COLO829 (cell line): ENCODE data around the gene TMEM150A.
"Not testable (repeated sequence)": the region's sequence is repeated elsewhere in the genome, so short reads cannot be mapped to it uniquely, and the experiment has no call there.

Experiments used
- DNase-seq: peaks from one replicate; pipeline ENCODE4 v3.0.0; 2012; ENCODE audit warnings: low spot score

TMEM150A gene

DNA sequence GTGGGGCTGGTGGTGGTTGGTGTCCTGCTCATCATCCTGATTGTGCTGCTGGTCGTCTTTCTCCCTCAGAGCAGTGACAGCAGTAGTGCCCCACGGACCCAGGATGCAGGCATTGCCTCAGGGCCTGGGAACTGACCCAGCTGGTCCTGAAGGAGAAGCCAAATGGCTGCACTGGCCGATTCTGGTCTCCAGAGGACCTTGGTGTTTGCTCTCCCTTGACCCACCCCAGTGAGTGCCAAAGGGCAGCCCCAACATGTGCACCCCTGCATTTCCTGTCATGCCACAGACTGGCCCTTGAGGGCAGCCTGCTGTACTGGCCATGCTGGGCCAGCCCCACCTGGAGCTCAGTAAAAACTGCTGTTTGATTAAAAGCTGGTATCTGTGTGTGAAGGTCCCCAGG lies 9.5 kb downstream of the TMEM150A start:
- no peak for DNase-seq

DNA sequence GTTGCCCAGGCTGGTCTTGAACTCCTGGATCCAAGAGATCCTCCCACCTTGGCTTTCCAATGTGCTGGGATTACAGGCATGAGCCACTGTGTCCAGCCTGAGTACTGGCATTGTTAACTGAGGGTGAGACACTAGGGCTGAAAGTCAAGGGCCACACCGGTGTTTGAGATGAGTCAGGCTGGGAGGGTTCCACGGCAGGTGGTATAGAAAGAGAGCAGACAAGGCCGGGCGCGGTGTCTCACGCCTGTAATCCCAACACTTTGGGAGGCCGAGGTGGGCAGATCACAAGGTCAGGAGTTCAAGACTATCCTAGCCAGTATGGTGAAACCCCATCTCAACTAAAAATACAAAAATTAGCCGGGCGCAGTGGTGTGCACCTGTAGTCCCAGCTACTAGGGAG lies 10.2 kb downstream of the TMEM150A start:
- not testable (repeated sequence) for DNase-seq

DNA sequence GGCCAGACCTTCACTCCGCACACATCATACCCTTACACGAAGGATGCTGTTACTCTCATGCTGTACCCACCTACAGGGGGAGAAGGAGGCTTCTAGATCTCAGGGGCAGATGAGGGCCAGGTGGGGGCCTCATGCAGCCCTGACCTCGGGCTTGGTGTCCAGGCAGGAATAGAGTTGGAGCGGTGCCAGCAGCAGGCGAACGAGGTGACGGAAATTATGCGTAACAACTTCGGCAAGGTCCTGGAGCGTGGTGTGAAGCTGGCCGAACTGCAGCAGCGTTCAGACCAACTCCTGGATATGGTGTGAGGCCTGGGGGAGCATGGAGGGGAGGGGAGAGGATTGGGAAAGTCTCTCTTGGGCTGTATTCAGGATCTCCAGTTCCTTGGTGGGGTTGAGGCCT lies 10.9 kb downstream of the TMEM150A start:
- no peak for DNase-seq

DNA sequence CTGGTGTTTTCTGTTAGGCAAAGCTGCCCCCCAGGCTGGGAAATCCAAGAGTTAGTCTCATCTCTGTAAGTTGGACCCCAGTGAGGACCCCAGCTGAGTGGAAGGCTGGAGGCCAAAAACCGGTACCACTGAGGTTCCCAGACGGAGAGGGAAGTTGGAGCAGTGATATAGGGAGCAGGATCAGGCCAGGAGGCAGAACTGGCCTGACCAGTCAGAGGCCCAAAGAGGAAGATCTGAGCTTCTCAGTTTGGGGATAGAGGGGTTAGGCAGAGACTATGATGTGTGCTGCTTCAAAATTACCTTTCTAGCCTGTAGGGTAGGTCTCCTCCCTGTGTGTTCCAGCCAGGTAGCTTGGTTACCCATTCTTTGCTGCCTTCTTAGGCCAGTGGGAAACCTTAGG lies 11.5 kb downstream of the TMEM150A start:
- DNase-seq: no peak

- no peak for DNase-seq
Observed at GRCh38 chr2:85589982-85590791, 12.3 kb downstream of the TMEM150A start.

GRCh38 chr2:85589181-85589580 lies 13.3 kb downstream of the TMEM150A start:
- no peak for DNase-seq

DNA sequence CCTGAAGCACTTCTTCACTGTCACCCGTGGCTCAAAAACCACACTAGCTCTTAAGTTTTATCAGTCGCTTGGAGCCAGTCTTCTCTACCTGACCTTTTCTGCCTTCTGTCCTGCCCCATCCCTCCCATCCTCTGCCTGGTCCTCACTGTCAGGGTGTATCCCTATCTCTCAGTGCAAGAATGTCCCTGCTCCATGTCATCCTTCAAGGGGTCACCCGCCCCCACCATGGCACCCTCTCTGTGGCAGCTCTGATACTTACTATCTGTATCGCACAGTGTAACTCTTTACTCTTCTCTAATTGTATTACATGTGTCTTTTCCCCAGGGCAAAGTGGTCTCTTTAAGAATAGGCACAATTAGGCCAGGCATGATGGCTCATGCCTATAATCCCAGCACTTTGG lies 13.9 kb downstream of the TMEM150A start:
- no peak for DNase-seq

- DNase-seq: no peak
Observed at GRCh38 chr2:85588236-85588635, 14.3 kb downstream of the TMEM150A start.

- peak; percentile 54 for DNase-seq
Observed at GRCh38 chr2:85585781-85586105, 16.8 kb downstream of the TMEM150A start.

GRCh38 chr2:85584857-85585780 lies 17.4 kb downstream of the TMEM150A start:
- DNase-seq: no peak

DNA sequence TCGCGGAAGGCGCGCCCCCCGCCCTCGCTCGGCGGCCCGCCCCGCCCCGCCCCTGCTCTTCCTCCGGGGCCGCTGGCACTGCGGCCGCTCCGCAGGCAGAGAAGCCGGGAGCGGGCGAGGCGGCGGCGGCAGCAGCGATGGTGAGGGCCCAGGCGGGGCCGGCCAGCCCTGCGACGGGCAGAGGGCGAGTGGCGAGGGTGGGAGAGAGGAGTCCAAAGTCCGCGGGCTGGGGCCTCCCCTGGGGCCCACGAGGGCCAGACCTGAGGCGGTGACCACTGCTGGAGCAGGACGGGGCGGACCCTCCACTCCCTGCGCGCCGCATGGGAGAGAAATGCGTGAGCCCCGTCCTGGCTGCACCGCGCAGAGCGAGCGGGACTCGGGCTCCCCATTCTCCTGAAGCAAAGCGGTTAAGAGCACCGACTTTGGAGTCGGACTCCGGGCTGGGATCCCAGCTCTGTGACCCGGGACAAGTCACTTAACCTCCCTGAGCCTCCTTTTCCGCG lies 18.1 kb downstream of the TMEM150A start, which contains the start of gene VAMP5:
VAMP5 (plus strand) TSS at position 78 of the 503 bp plus-strand sequence; CDS start at position 138, 60 bp downstream.
- no peak for DNase-seq

GRCh38 chr2:85583667-85584353 lies 18.7 kb downstream of the TMEM150A start:
- no peak for DNase-seq

DNA sequence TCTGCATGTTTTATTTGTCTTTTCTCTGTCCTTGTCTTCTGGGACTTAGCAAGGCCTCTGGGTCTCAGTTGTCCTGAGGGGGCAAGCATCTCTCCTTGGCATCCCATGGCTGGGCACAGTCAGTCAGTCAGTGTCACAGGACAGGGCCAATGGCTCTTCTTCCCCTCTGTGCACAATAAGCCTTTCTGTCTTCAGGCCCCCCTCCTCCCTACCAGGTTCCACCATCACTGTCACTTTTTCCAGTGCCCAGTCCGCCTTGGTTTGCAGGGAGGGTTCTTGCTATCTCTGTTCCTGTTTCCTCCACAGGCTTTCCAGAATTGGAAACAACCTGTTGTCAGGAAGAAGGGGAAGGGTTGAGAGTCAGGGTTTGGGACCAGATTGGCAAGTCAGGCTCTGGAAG lies 20.0 kb downstream of the TMEM150A start:
- peak; percentile 54 for DNase-seq

DNA sequence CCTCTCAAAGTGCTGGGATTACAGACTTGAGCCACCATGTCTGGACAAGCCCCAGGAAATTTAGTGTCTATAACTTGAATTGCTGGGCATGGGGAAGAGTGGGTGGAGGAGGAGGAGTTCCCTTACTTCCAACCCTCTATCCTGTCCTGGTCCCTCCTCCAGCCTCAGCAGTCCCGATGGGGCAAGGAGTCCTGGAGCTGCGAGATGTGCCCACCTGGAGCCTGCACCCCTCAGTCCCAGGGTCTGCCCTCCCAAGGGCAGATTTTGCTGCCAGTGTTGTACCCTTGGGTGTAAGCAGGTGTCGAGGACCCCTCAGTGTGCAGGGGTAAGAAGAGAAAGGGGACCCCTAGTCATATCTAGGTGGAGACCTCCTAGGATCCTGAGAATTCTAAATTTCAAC lies 22.3 kb downstream of the TMEM150A start:
- no peak for DNase-seq

GRCh38 chr2:85579266-85579935 lies 23.1 kb downstream of the TMEM150A start:
- DNase-seq: no peak

- no peak for DNase-seq
Observed at GRCh38 chr2:85578243-85579180, 24.0 kb downstream of the TMEM150A start.

GRCh38 chr2:85577386-85578242 lies 24.9 kb downstream of the TMEM150A start, which contains the start of gene VAMP8:
VAMP8 (plus strand) TSS chr2:85577586; CDS start chr2:85577647, 61 bp downstream.
- no peak for DNase-seq

DNA sequence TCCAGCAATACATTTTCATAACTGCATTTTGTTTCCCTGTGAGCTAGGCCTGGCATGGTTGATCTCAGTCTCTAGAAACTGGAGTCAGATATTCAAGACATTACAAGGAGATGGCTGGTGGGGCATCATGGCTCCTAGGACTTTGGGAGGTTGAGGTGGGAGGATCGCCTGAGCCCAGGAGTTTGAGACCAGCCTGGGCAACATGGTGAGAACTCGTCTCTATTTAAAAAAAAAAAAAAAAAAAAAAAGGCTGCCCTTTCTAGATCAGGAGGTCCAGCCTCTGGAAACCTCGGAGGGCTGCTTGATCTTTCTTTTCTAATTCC lies 25.5 kb downstream of the TMEM150A start:
- DNase-seq: no peak

- DNase-seq: no peak
Observed at GRCh38 chr2:85575739-85576138, 26.8 kb downstream of the TMEM150A start.

- DNase-seq: no peak
Observed at GRCh38 chr2:85566265-85566664, 36.2 kb downstream of the TMEM150A start.
